ENCODE measurements around the gene PKHD1.
A peak's percentile ranks its signal among the peaks of the same experiment; 100 is the strongest.

PKHD1 gene

DNA sequence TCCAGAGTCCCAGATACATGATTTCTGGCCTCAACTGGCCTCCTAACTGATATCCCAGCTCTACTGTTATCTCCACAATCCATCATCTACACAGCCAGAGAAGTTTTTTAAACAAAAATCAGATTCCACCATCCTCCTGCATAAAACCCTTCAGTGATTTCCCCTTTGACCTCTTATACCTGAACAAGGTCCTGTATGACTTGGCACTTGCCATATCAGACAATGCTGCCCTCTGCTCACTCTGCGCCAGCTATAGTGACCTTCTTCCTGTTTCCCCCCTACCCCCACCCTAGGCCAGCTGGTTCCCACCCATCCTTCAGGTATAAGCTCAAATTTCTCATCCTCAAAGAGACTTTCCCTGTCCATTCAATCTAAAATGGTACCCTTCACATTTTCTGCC is 322.2 kb downstream of the PKHD1 start:
- TF ChIP-seq CREB1 (IDR thresholded peaks at IDR 0.05; ENCODE audit: low read depth) = no peak
- no peak for TF ChIP-seq ZBTB7A (IDR thresholded peaks at IDR 0.05; ENCODE audit: low read depth)
- TF ChIP-seq EGR1 (IDR thresholded peaks at IDR 0.05) = no peak
- TF ChIP-seq RAD21 (IDR thresholded peaks at IDR 0.05; ENCODE audit: low read depth) = no peak
- no peak for TF ChIP-seq MAX (IDR thresholded peaks at IDR 0.05)
- TF ChIP-seq TCF12 (IDR thresholded peaks at IDR 0.05; ENCODE audit: low read depth) = no peak
- no peak for TF ChIP-seq USF1 (IDR thresholded peaks at IDR 0.05)
- no peak for TF ChIP-seq REST (IDR thresholded peaks at IDR 0.05; ENCODE audit: low read depth)
- TF ChIP-seq CEBPB (IDR thresholded peaks at IDR 0.05) = no peak
- TF ChIP-seq EP300 (IDR thresholded peaks at IDR 0.05; ENCODE audit: borderline replicate concordance) = no peak
- TF ChIP-seq TAF1 (IDR thresholded peaks at IDR 0.05; ENCODE audit: low read depth) = no peak
- TF ChIP-seq TEAD4 (IDR thresholded peaks at IDR 0.05) = no peak

GRCh38 chr6:51753635-51754034 is 333.8 kb downstream of the PKHD1 start:
- TF ChIP-seq RAD21 (IDR thresholded peaks at IDR 0.05; ENCODE audit: low read depth) = peak; percentile 28; the same call in 1 of the 2 replicates
- no peak for TF ChIP-seq CREB1 (IDR thresholded peaks at IDR 0.05; ENCODE audit: low read depth)
- no peak for TF ChIP-seq TEAD4 (IDR thresholded peaks at IDR 0.05)

DNA sequence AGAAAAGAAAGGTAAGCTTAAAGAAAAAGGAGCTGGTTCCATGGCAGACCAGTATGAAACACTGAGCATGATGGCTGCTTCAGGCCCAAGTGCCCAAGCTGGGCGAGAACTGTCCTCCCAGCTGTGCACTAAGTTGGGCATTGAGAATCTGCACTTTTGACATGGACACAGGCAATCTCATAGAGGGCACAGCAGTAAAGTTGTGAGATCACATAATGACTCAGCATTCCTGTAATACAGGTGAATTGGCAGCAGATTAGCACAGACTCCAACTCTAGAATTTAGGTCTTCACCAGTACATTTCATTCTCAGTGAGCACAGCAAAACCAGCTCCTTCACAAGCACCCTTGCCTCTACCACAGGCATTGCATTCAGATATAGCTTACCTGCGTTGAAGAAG is 343.4 kb downstream of the PKHD1 start:
- TF ChIP-seq NFIC (IDR thresholded peaks at IDR 0.05) = no peak
- TF ChIP-seq TEAD4 (IDR thresholded peaks at IDR 0.05) = no peak
- TF ChIP-seq REST (IDR thresholded peaks at IDR 0.05; ENCODE audit: low read depth) = no peak
- TF ChIP-seq EGR1 (IDR thresholded peaks at IDR 0.05) = no peak
- no peak for TF ChIP-seq MAX (IDR thresholded peaks at IDR 0.05)
- TF ChIP-seq TCF12 (IDR thresholded peaks at IDR 0.05; ENCODE audit: low read depth) = no peak
- no peak for TF ChIP-seq FOXM1 (IDR thresholded peaks at IDR 0.05; ENCODE audit: borderline replicate concordance, low read depth)
- no peak for TF ChIP-seq YY1 (IDR thresholded peaks at IDR 0.05; ENCODE audit: low read depth)
- no peak for TF ChIP-seq USF1 (IDR thresholded peaks at IDR 0.05)
- no peak for TF ChIP-seq CREB1 (IDR thresholded peaks at IDR 0.05; ENCODE audit: low read depth)
- no peak for TF ChIP-seq EP300 (IDR thresholded peaks at IDR 0.05; ENCODE audit: borderline replicate concordance)
- TF ChIP-seq CEBPB (IDR thresholded peaks at IDR 0.05) = no peak
- no peak for TF ChIP-seq RAD21 (IDR thresholded peaks at IDR 0.05; ENCODE audit: low read depth)
- TF ChIP-seq ZBTB7A (IDR thresholded peaks at IDR 0.05; ENCODE audit: low read depth) = no peak
- TF ChIP-seq TAF1 (IDR thresholded peaks at IDR 0.05; ENCODE audit: low read depth) = no peak

DNA sequence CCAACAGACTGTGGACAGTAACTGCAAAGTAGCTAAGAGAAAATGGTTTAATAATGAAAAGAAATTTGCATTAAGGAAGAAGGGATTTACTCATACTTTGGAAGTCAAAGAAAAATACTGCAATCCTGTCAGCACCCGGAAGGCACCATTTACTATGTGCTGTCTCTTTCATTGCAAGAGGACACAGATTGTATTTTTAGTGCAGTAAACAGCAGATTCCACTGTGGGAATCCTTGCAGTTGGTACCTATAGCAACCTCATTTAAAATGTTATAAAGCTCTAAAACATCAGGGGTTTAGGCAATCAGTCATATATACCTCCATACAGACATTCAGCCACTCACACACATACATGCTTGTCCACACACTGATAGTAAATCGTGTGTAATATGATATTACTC is 346.8 kb downstream of the PKHD1 start:
- TF ChIP-seq EP300 (IDR thresholded peaks at IDR 0.05; ENCODE audit: borderline replicate concordance) = no peak
- TF ChIP-seq YY1 (IDR thresholded peaks at IDR 0.05; ENCODE audit: low read depth) = no peak
- TF ChIP-seq EGR1 (IDR thresholded peaks at IDR 0.05) = no peak
- no peak for TF ChIP-seq TEAD4 (IDR thresholded peaks at IDR 0.05)
- TF ChIP-seq TCF12 (IDR thresholded peaks at IDR 0.05; ENCODE audit: low read depth) = no peak
- no peak for TF ChIP-seq ZBTB7A (IDR thresholded peaks at IDR 0.05; ENCODE audit: low read depth)
- no peak for TF ChIP-seq CEBPB (IDR thresholded peaks at IDR 0.05)
- TF ChIP-seq CREB1 (IDR thresholded peaks at IDR 0.05; ENCODE audit: low read depth) = no peak
- TF ChIP-seq REST (IDR thresholded peaks at IDR 0.05; ENCODE audit: low read depth) = no peak
- no peak for TF ChIP-seq RAD21 (IDR thresholded peaks at IDR 0.05; ENCODE audit: low read depth)
- TF ChIP-seq MAX (IDR thresholded peaks at IDR 0.05) = no peak
- TF ChIP-seq FOXM1 (IDR thresholded peaks at IDR 0.05; ENCODE audit: borderline replicate concordance, low read depth) = no peak
- TF ChIP-seq USF1 (IDR thresholded peaks at IDR 0.05) = no peak
- no peak for TF ChIP-seq TAF1 (IDR thresholded peaks at IDR 0.05; ENCODE audit: low read depth)
- no peak for TF ChIP-seq NFIC (IDR thresholded peaks at IDR 0.05)

Measured in Ishikawa (cell line).